Osteoblast (primary cell): Measurements from ENCODE around the gene KIF16B. TPM values are rescaled to one million over a fixed set of nuclear protein-coding genes. Genes with fewer than 3 reads are reported as not detected.

ENCODE experiments used
- DNase-seq: peaks from one replicate; pipeline ENCODE4 v3.0.0; 2011; ENCODE audit warnings: low spot score, mixed read lengths; ENCODE audit not compliant: insufficient read length; ENCODE audit errors: missing footprints
- H2AFZ ChIP-seq: 2 replicates; pipeline ENCODE4 v1.6.0; 2011; ENCODE audit warnings: mild to moderate bottlenecking, low read length
- H3K27ac ChIP-seq: 2 replicates; pipeline ENCODE4 v1.5.1; 2011; ENCODE audit warnings: mild to moderate bottlenecking, low read depth, low read length, moderate library complexity
- H3K27me3 ChIP-seq: 2 replicates; pipeline ENCODE4 v1.6.0; 2012; ENCODE audit warnings: mild to moderate bottlenecking, control low read depth, inconsistent platforms, low read length, moderate library complexity; ENCODE audit not compliant: insufficient read depth
- H3K36me3 ChIP-seq: 2 replicates; pipeline ENCODE4 v1.5.1; 2011; ENCODE audit warnings: mild to moderate bottlenecking, low read length, control low read depth, moderate library complexity; ENCODE audit not compliant: insufficient read depth
- H3K4me1 ChIP-seq: 2 replicates; pipeline ENCODE4 v1.5.1; 2011; ENCODE audit warnings: mild to moderate bottlenecking, low read length, control low read depth, moderate library complexity; ENCODE audit not compliant: insufficient read depth
- H3K4me2 ChIP-seq: 2 replicates; pipeline ENCODE4 v1.6.0; 2011; ENCODE audit warnings: mild to moderate bottlenecking, low read length; ENCODE audit not compliant: insufficient read depth
- H3K4me3 ChIP-seq: fragments of 200-600 bp; sonication (generic); 3 replicates; pipeline ENCODE4 v1.5.1; 2012; ENCODE audit warnings: mild to moderate bottlenecking, low read length, inconsistent platforms; ENCODE audit not compliant: insufficient read depth
- H3K79me2 ChIP-seq: 2 replicates; pipeline ENCODE4 v1.6.0; 2012; ENCODE audit warnings: mild to moderate bottlenecking, low read length, control low read depth, inconsistent platforms; ENCODE audit not compliant: insufficient read depth
- H3K9me3 ChIP-seq: 2 replicates; pipeline ENCODE4 v1.5.1; 2011; ENCODE audit warnings: low read depth, low read length, control low read depth
- H4K20me1 ChIP-seq: 2 replicates; pipeline ENCODE4 v1.6.0; 2012; ENCODE audit warnings: mild to moderate bottlenecking, low read length, control low read depth; ENCODE audit not compliant: insufficient read depth
- CTCF ChIP-seq: IDR thresholded peaks from 2 replicates; pipeline ENCODE4 v1.5.1; 2011; ENCODE audit warnings: mild to moderate bottlenecking, low read depth, low read length, moderate library complexity; ENCODE audit errors: extremely low read depth
- total RNA-seq: library from RNA; depleted of rRNA; stranded (reverse); fragments of >200 nt; gene quantifications from 2 replicates; pipeline ENCODE4 v1.2.3, GENCODE V29; 2012

KIF16B gene
- total RNA-seq, 1 donor, result 9.0 TPM

- no peaks in the 10 kb centered on the region for H3K36me3 ChIP-seq
- peaks cover 6% of the 10 kb centered on the region for H3K4me1 ChIP-seq
- H4K20me1 ChIP-seq, result no peaks in the 10 kb centered on the region
- no peak for DNase-seq
- no peak overlapping the region for H3K27ac ChIP-seq
- H3K4me2 ChIP-seq, result no peak overlapping the region
- no peak for TF ChIP-seq CTCF
- no peaks in the 10 kb centered on the region for H3K79me2 ChIP-seq
- no peak overlapping the region for H3K4me3 ChIP-seq
- H2AFZ ChIP-seq, result no peak overlapping the region
- no peaks in the 10 kb centered on the region for H3K27me3 ChIP-seq
- no peaks in the 10 kb centered on the region for H3K9me3 ChIP-seq
Observed at GRCh38 chr20:16462711-16463110, 110.5 kb downstream of the KIF16B start.

- Histone ChIP-seq H2AFZ (no peak overlapping the region), H3K4me1 (peaks cover 6% of the 10 kb centered on the region), H3K27ac (no peak overlapping the region), H3K36me3 (no peaks in the 10 kb centered on the region), H3K27me3 (no peaks in the 10 kb centered on the region), H3K4me2 (peak overlapping the region; percentile 40), H3K79me2 (no peaks in the 10 kb centered on the region), H3K4me3 (no peak overlapping the region), H3K9me3 (no peaks in the 10 kb centered on the region), H4K20me1 (no peaks in the 10 kb centered on the region)
- DNase-seq, result peak; percentile 39
- no peak for TF ChIP-seq CTCF
Observed at GRCh38 chr20:16459019-16459700, 114.1 kb downstream of the KIF16B start.

- Histone ChIP-seq H3K27ac (no peak overlapping the region), H3K36me3 (no peaks in the 10 kb centered on the region), H3K79me2 (no peaks in the 10 kb centered on the region), H3K9me3 (no peaks in the 10 kb centered on the region), H3K4me2 (no peak overlapping the region), H3K27me3 (no peaks in the 10 kb centered on the region), H3K4me1 (peaks cover 6% of the 10 kb centered on the region), H2AFZ (no peak overlapping the region), H3K4me3 (no peak overlapping the region), H4K20me1 (no peaks in the 10 kb centered on the region)
- no peak for TF ChIP-seq CTCF
- DNase-seq, result no peak
Observed at GRCh38 chr20:16457514-16457913, 115.7 kb downstream of the KIF16B start.

- H3K4me2 ChIP-seq, result no peak overlapping the region
- no peak overlapping the region for H3K4me3 ChIP-seq
- H4K20me1 ChIP-seq, result no peaks in the 10 kb centered on the region
- peaks cover 6% of the 10 kb centered on the region for H3K4me1 ChIP-seq
- H3K27ac ChIP-seq, result no peak overlapping the region
- H3K36me3 ChIP-seq, result no peaks in the 10 kb centered on the region
- H3K79me2 ChIP-seq, result no peaks in the 10 kb centered on the region
- H3K9me3 ChIP-seq, result no peaks in the 10 kb centered on the region
- H2AFZ ChIP-seq, result no peak overlapping the region
- no peaks in the 10 kb centered on the region for H3K27me3 ChIP-seq
- DNase-seq, result no peak
- no peak for TF ChIP-seq CTCF
Observed at GRCh38 chr20:16455324-16455723, 117.9 kb downstream of the KIF16B start.
